ENCODE measurements around the gene PRKCH. TPM values are rescaled to one million over a fixed set of nuclear protein-coding genes. Genes with fewer than 3 reads are reported as not detected.

The PRKCH gene
- total RNA-seq, 1 experiment from 2014 or later, result 2.7 TPM

- no peak for DNase-seq (ENCODE audit: low read depth, low spot score)
- no peak overlapping the region for H3K4me3 ChIP-seq (ENCODE audit: low read depth in 2 of 2, low read length in 2 of 2)
- TF ChIP-seq POLR2AphosphoS5 (IDR thresholded peaks at IDR 0.05; ENCODE audit: low read depth, low read length) (no peak), CTCF (IDR thresholded peaks at IDR 0.05) (no peak), TCF7L2 (IDR thresholded peaks at IDR 0.05; ENCODE audit: low read depth, low read length) (no peak), REST (IDR thresholded peaks at IDR 0.05; ENCODE audit: insufficient read depth in 1 of 2, low read depth in 2 of 2, low read length in 1 of 2) (no peak), SIN3A (IDR thresholded peaks at IDR 0.05; ENCODE audit: borderline replicate concordance, insufficient read depth, low read depth, low read length) (no peak)
- H3K27me3 ChIP-seq (ENCODE audit: control insufficient read depth, insufficient read depth, low read length), result no peaks in the 10 kb centered on the region
- no peaks in the 10 kb centered on the region for H3K36me3 ChIP-seq (ENCODE audit: control insufficient read depth, insufficient read depth, low read length)
- intact Hi-C loops (cut with micrococcal nuclease; ENCODE audit: unreplicated experiment), result no loop called here
- ATAC-seq, result no peak
- no peak overlapping the region for H3K27ac ChIP-seq (ENCODE audit: low read length)
- H3K4me1 ChIP-seq (ENCODE audit: control insufficient read depth, insufficient read depth, low read length), result peaks cover 7% of the 10 kb centered on the region
- in situ Hi-C loops (cut with HindIII; ENCODE audit: low pct_unique_long_range_greater_than_20kb, low sequenced_read_pairs), result no loop called here
- POLR2A ChIA-PET, result no interaction called here
- CTCF ChIA-PET, result no interaction called here
- H3K9me3 ChIP-seq (ENCODE audit: control insufficient read depth, insufficient read depth, low read depth, low read length), result no peaks in the 10 kb centered on the region
- no TSS peak for BruUV-seq (replicated peaks)
These were observed 277.6 kb downstream of the PRKCH start for GRCh38 chr14:61598980-61599379.

- H3K9me3 ChIP-seq (ENCODE audit: control insufficient read depth, insufficient read depth, low read depth, low read length), result no peaks in the 10 kb centered on the region
- BruUV-seq (replicated peaks), result no TSS peak
- H3K27ac ChIP-seq (ENCODE audit: low read length), result no peak overlapping the region
- ChIA-PET CTCF (no interaction called here), POLR2A (no interaction called here)
- DNase-seq (ENCODE audit: low read depth, low spot score) (no peak), ATAC-seq (no peak)
- no peaks in the 10 kb centered on the region for H3K36me3 ChIP-seq (ENCODE audit: control insufficient read depth, insufficient read depth, low read length)
- H3K27me3 ChIP-seq (ENCODE audit: control insufficient read depth, insufficient read depth, low read length), result no peaks in the 10 kb centered on the region
- in situ Hi-C loops (cut with HindIII; ENCODE audit: low pct_unique_long_range_greater_than_20kb, low sequenced_read_pairs), result no loop called here
- intact Hi-C loops (cut with micrococcal nuclease; ENCODE audit: unreplicated experiment), result no loop called here
- TF ChIP-seq TCF7L2 (IDR thresholded peaks at IDR 0.05; ENCODE audit: low read depth, low read length) (no peak), REST (IDR thresholded peaks at IDR 0.05; ENCODE audit: insufficient read depth in 1 of 2, low read depth in 2 of 2, low read length in 1 of 2) (no peak), CTCF (IDR thresholded peaks at IDR 0.05) (no peak), SIN3A (IDR thresholded peaks at IDR 0.05; ENCODE audit: borderline replicate concordance, insufficient read depth, low read depth, low read length) (no peak), POLR2AphosphoS5 (IDR thresholded peaks at IDR 0.05; ENCODE audit: low read depth, low read length) (no peak)
- H3K4me3 ChIP-seq (ENCODE audit: low read depth in 2 of 2, low read length in 2 of 2), result no peak overlapping the region
- H3K4me1 ChIP-seq (ENCODE audit: control insufficient read depth, insufficient read depth, low read length), result peaks cover 7% of the 10 kb centered on the region
These were observed 278.6 kb downstream of the PRKCH start for GRCh38 chr14:61599942-61600341.

Other genes with a start within 250 kb of the PRKCH start
- gene TMEM30B, start 40.2 kb upstream of the PRKCH start, total RNA-seq (2021; ENCODE audit: unreplicated experiment), result 0.10 TPM

All from Panc1 (cell line).